Stimulated activated CD4-positive, alpha-beta T cell treated with anti-CD3 and anti-CD28 coated beads, Interleukin-2, amount 100 ng/mL, for 24 hours (primary cell): ENCODE results near the gene SCD.
"Not testable (repeated sequence)": the region's sequence is repeated elsewhere in the genome, so short reads cannot be mapped to it uniquely, and the experiment has no call there.

ENCODE experiments used
- DNase-seq, 2 donors: peaks; one replicate each; pipeline ENCODE4 v3.0.0-alpha.2; 2020

SCD gene

DNA sequence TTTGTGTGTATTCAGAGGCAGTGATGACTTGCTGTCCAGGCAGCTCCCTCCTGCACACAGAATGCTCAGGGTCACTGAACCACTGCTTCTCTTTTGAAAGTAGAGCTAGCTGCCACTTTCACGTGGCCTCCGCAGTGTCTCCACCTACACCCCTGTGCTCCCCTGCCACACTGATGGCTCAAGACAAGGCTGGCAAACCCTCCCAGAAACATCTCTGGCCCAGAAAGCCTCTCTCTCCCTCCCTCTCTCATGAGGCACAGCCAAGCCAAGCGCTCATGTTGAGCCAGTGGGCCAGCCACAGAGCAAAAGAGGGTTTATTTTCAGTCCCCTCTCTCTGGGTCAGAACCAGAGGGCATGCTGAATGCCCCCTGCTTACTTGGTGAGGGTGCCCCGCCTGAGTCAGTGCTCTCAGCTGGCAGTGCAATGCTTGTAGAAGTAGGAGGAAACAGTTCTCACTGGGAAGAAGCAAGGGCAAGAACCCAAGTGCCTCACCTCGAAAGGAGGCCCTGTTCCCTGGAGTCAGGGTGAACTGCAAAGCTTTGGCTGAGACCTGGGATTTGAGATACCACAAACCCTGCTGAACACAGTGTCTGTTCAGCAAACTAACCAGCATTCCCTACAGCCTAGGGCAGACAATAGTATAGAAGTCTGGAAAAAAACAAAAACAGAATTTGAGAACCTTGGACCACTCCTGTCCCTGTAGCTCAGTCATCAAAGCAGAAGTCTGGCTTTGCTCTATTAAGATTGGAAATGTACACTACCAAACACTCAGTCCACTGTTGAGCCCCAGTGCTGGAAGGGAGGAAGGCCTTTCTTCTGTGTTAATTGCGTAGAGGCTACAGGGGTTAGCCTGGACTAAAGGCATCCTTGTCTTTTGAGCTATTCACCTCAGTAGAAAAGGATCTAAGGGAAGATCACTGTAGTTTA lies 15.8 kb downstream of the SCD start:
- DNase-seq: no peak

- DNase-seq: no peak
These were observed 17.1 kb downstream of the SCD start for GRCh38 chr10:100364175-100364574.

DNA sequence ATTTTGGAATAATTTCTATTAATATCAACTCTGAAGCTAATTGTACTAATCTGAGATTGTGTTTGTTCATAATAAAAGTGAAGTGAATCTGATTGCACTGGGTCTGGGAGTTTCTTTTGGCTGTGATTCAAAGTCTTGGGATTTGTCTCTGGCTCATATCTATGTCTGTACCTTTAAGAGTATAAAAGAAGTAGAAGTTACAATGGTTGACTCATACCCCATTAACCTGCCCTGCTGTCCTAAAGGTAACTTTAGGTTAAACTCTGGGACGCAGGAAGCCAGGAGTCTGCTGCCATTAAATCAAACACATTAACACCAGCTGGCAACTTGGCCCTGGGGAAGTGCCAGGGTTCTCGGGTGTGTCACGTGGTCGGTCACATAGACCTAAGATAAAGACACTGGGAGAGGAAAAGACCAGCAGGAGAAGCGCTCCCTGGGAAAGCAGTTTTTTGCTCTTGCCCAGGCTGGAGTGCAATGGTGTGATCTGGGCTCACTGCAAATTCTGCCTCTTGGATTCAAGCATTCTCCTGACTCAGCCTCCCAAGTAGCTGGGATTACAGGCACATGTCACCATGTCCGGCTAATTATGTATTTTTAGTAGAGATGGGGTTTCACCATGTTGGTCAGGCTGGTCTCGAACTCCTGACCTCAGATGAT lies 17.8 kb downstream of the SCD start:
- no peak for DNase-seq

GRCh38 chr10:100368721-100369120 lies 21.7 kb downstream of the SCD start:
- no peak for DNase-seq

DNA sequence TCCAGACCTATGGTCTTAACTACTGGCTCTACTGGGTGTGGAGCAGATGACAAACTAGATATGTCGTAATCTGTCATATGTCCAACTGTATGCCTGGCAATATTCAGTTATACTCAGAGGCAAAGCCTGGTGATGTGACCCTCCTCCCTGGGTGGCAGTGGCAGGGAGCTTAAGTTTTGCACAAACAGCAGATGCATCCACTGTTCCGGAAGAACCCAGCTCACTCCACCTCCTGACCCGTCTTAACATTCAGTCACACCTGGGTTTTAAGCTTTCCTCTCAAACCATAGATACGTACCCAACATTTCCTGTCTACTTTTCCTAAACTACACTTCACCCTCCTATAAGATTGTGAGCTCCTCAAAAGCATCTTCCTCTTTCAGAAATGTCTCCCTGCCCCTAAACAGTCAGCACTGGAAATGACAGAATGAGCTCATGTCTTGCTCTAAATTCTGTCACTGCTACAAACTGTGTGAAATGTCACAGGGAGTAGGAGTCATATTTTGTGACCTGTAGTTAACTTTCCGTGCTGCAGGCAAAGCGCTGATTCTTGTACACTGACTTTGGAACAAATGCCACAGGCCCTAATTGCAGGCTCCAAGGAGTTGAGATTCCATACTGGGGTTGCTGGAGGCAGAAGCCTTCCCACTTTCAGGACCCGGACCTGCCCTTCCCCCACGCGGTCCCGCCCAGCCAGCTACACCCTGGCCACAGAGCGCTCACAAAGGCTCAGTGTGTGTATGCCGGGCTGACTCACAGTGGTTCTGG lies 23.9 kb downstream of the SCD start:
- peak; percentile 57 to 76 for DNase-seq

- no peak for DNase-seq
These were observed 24.5 kb downstream of the SCD start for GRCh38 chr10:100371482-100372027.

GRCh38 chr10:100372415-100373297 lies 25.6 kb downstream of the SCD start:
- DNase-seq: no peak

DNA sequence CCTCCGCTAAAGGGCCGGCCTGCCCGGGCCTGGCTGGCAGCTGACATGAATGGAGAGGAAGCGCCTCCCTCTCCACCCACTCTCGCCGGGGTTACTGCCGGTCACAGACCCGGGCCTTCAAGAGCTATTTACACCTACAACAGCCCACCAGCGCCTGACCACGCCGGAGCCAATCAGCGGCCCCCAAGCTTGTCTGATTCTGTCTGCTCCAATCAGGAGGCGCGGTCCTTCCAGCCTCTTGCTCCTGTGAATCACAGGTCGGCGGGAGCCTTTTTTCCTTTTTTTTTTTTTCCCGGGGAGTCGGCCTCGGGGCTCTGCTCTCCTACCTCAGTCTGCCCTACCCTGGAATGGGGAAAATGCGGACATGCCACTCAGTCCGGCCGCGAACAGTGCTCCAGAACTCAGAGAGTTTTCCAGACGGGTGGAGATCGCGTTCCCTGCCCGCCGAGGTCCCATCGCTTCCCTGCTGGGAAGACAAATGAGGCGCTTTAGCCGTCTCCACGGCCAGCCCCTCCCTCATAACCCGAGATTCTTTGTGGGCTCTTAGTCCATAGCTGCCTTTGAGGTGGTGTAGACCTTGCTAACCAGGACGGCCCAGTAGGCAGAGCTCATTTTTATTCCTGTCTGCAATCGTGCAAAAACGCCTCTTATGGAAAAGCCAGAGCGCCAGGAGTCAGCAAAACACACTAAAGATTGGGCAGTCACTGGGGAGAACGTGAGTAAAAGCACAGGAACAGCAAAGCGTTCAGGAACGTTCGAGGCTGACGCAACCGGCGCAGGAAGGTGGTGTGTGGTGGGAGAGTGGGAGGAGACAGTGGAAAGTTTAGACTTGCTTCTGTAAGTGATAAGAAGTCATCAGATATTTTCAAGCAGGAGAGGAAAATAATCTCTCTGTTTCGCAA lies 26.5 kb downstream of the SCD start:
- DNase-seq: peak; percentile 85 to 93

DNA sequence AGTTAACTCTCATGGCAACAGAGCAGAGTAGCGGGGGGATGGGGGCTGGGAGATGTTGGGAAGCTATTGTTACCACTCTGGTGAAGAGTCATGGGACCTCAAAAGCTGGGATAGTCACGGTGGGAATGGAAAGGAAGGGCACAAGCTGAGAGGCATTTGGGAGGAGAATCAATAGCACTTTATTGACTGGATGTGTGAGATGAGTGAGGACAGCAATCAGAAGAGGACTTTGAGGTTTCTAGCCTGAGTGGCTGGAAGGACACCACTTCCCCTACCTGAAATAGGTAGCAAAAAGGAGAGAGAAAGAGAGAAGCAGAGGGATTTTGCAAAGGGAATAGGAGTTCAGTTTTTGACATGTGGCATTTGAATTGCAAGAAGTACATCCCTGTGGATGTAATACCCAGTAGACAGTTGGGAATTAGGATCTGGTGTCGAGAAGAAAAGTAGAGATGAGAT lies 27.2 kb downstream of the SCD start:
- no peak for DNase-seq

DNA sequence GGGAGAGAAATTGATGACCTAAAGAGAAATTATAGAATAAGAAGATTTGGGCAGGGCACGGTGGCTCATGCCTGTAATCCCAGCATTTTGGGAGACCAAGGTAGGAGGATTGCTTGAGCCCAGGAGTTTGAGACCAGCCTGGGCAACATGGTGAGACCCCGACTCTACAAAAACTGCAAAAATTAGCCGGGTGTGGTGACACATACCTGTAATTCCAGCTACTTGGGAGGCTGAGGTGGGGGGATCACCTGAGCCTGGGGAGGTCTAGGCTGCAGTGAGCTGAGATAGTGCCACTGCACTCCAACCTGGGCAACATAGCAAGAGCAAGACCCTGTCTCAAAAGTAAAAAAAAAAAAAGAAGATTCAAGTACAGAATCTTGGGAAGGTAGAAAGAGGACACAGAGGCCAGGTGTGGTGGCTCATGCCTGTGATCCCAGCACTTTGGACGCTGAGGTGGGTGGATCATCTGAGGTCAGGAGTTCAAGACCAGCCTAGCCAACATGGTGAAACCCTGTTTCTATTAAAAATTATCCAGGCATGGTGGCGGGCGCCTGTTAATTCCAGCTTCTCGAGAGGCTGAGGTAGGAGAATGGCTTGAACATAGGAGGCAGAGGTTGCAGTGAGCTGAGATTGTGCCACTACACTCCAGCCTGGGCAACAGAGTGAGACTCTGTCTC lies 27.8 kb downstream of the SCD start:
- DNase-seq: not testable (repeated sequence)

- DNase-seq: not testable (repeated sequence)
These were observed 29.6 kb downstream of the SCD start for GRCh38 chr10:100376656-100377055.

- DNase-seq: no peak
These were observed 30.8 kb downstream of the SCD start for GRCh38 chr10:100377830-100378229.

DNA sequence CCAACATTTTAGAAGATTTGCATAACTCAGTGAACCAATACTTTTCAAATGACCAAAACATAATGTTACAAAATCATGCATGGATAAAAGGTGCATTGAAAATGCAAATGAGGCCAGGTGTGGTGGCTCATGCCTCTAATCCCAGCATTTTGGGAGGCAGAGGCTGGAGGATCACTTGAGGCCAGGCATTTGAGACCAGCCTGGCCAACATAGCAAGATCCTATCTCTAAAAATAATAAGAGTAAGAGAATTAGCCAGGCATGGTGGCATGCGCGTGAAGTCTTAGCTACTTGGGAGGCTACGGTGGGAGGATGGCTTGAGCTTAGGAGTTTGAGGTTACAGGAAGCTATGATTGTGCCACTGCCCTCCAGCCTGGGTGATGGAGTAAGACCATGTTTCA lies 33.4 kb downstream of the SCD start:
- no peak for DNase-seq

DNA sequence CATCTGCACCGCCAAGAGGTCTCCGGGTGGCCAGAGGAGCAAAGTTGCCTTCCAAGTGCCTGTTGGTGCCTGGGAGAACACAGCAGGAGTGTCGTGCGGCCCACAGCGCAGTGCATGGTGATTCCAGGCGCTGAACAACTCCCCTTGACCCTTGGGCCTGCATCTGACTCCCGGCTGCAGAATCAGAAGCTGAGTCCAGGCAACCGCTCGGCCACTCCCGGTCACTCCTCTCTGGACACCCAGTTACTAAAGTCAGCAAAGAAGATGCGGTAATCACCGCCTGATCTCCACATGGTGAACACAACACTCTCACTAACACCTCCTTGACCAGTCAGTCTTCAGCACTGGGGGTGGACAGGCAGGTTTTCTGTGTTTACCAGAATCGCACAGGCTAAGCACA lies 35.5 kb downstream of the SCD start:
- no peak for DNase-seq

DNA sequence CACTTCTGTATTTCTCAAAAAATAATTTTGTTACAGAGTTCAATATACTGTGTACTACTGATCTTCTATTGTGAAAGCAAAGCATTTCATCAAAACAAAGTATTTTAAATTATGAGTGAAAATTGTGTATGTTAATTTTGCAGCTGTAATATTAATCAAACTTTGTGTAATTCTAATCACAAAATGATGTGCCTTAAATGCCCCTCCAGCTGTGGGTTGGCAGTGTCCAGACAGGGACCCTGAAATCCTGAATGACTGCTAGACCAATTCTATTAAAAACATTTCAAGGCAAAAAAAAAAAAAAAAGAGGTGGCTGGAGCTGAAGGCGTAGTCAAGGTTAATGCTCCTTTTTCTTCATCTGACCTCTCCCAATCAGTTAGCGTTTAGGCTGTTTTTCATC lies 36.2 kb downstream of the SCD start:
- DNase-seq: no peak

DNA sequence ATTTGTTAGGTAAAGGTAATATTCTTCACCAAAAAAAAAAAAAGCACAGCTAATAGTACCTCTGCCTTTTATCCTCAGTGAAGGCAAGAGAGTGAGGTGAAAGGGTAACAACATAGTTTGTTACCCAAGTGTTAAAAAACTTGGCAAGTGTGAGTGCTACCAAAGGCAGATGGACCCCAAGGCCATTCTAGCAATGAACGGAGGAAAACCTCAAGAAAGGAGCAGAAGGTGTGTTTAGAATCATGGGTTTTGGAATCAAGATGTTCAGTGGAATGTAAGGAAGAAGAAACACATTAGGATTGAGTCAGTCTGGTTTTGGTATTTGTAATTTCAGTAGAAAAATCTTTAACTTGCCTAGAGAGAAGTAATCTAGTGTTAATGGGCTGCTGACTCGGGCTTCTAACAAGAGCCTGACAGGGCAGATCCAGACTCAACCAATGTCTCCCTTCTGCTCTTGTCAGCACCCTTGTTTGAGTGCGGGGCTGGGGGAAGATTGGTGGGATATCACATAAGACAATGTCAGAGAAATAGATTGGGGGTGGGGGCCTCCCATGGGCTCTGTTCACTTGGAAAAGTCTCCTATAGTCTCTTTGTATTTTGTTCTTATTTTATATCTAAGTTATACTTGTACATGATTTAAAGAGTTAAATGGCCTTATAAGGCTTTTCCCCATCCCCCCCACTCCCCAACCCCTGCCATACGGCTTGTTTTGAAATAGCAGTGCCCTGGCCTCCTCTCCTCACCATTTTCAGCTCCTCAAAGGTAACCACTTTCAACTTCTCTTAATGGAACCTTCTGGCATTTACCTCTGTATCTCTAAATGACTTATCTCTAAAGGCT lies 44.4 kb downstream of the SCD start:
- DNase-seq: no peak

GRCh38 chr10:100392686-100393003 lies 45.6 kb downstream of the SCD start:
- no peak for DNase-seq

DNA sequence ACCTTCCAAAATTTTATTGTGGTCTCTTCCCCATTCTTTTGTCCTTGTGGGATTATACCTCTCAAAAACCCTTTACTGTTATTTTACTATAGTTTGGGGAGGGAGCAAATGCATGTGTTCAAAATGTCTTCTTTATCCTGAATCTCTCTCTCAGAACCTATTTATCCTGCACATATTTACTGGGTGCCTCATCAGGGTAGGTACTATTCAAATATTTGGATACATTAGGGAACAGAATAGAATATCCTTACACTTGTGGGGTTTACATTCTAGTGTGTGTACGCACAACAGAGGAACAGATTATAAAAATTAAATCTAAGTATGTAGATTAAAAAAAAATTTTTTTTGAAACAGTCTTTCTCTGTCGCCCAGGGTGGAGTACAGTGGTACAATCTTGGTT lies 48.6 kb downstream of the SCD start:
- no peak for DNase-seq

GRCh38 chr10:100396605-100397004 lies 49.6 kb downstream of the SCD start:
- DNase-seq: no peak
